ENCODE results near the gene TBC1D22A. TPM values are rescaled to one million over a fixed set of nuclear protein-coding genes. Genes with fewer than 3 reads are reported as not detected.

TBC1D22A gene
- total and polyA plus RNA-seq, 8 donors = 13.3 to 53.1 (median 21.5) TPM

GRCh38 chr22:47160781-47161520 lies 398.5 kb downstream of the TBC1D22A start:
- intact Hi-C loops (cut with DNase I; ENCODE audit: low total_unique reads) = no loop called here
- TF ChIP-seq CTCF (IDR thresholded peaks at IDR 0.05) (no peak), EP300 (IDR thresholded peaks at IDR 0.05) (no peak), POLR2A (IDR thresholded peaks at IDR 0.05) (no peak), POLR2AphosphoS5 (IDR thresholded peaks at IDR 0.05) (no peak)
- H3K4me1 ChIP-seq = no peaks in the 10 kb centered on the region
- H3K27me3 ChIP-seq = no peaks in the 10 kb centered on the region
- WGBS, 5 donors = 79 to 87% (median 84%) methylated on average over 15 of the region's 15 CpGs
- peaks cover 0 to 35% (median 23%) of the 10 kb centered on the region in 4 donors for H3K36me3 ChIP-seq
- no peaks in the 10 kb centered on the region for H3K9me3 ChIP-seq
- H3K4me3 ChIP-seq = no peak overlapping the region
- no peak for DNase-seq
- H3K27ac ChIP-seq = no peak overlapping the region

- Histone ChIP-seq H3K4me3 (no peak overlapping the region), H3K27me3 (no peaks in the 10 kb centered on the region), H3K36me3 (peaks cover 0 to 39% (median 24%) of the 10 kb centered on the region in 4 donors), H3K27ac (no peak overlapping the region), H3K9me3 (no peaks in the 10 kb centered on the region), H3K4me1 (no peaks in the 10 kb centered on the region)
- 69 to 86% (median 81%) methylated on average over 14 to 17 of the region's 17 CpGs for WGBS, 5 donors
- intact Hi-C loops (cut with DNase I; ENCODE audit: low total_unique reads) = no loop called here
- TF ChIP-seq EP300 (IDR thresholded peaks at IDR 0.05) (no peak), POLR2A (IDR thresholded peaks at IDR 0.05) (no peak), POLR2AphosphoS5 (IDR thresholded peaks at IDR 0.05) (no peak), CTCF (IDR thresholded peaks at IDR 0.05) (no peak)
- no peak for DNase-seq
These were observed 399.2 kb downstream of the TBC1D22A start for GRCh38 chr22:47161631-47162030.

- WGBS, 5 donors = 71 to 86% (median 80%) methylated on average over 8 to 10 of the region's 10 CpGs
These were observed 400.4 kb downstream of the TBC1D22A start for GRCh38 chr22:47162865-47163264.

GRCh38 chr22:47163481-47163855 lies 401.0 kb downstream of the TBC1D22A start:
- WGBS, 5 donors = 84 to 96% (median 93%) methylated on average over 8 to 10 of the region's 10 CpGs
- no peak overlapping the region for H3K27ac ChIP-seq
- DNase-seq = no peak
- intact Hi-C loops (cut with DNase I; ENCODE audit: low total_unique reads) = no loop called here
- H3K27me3 ChIP-seq = no peaks in the 10 kb centered on the region
- H3K4me3 ChIP-seq = no peak overlapping the region
- no peaks in the 10 kb centered on the region for H3K4me1 ChIP-seq
- peaks cover 0 to 45% (median 28%) of the 10 kb centered on the region in 4 donors for H3K36me3 ChIP-seq
- no peak for TF ChIP-seq EP300 (IDR thresholded peaks at IDR 0.05)
- no peak for TF ChIP-seq POLR2AphosphoS5 (IDR thresholded peaks at IDR 0.05)
- no peak for TF ChIP-seq POLR2A (IDR thresholded peaks at IDR 0.05)
- no peak for TF ChIP-seq CTCF (IDR thresholded peaks at IDR 0.05)
- H3K9me3 ChIP-seq = no peaks in the 10 kb centered on the region

More at GRCh38 chr22:47162865-47163264, 400.4 kb downstream of the TBC1D22A start:
- no peaks in the 10 kb centered on the region for H3K4me1 ChIP-seq
- intact Hi-C loops (cut with DNase I; ENCODE audit: low total_unique reads) = no loop called here
- no peaks in the 10 kb centered on the region for H3K27me3 ChIP-seq
- H3K36me3 ChIP-seq = peaks cover 0 to 46% (median 30%) of the 10 kb centered on the region in 4 donors
- H3K9me3 ChIP-seq = no peaks in the 10 kb centered on the region
- no peak overlapping the region for H3K4me3 ChIP-seq
- H3K27ac ChIP-seq = no peak overlapping the region
- no peak for DNase-seq
- no peak for TF ChIP-seq CTCF (IDR thresholded peaks at IDR 0.05)
- no peak for TF ChIP-seq EP300 (IDR thresholded peaks at IDR 0.05)
- no peak for TF ChIP-seq POLR2A (IDR thresholded peaks at IDR 0.05)
- TF ChIP-seq POLR2AphosphoS5 (IDR thresholded peaks at IDR 0.05) = no peak
